HG02938 (cell line): ENCODE results near the gene TPRG1.

Experiments
- ATAC-seq: cut with Tn5 transposase; IDR thresholded peaks from one replicate; pipeline ENCODE4 v1.9.1; 2021; ENCODE audit warnings: mild to moderate bottlenecking, moderate library complexity; ENCODE audit not compliant: unreplicated experiment

The TPRG1 gene

DNA sequence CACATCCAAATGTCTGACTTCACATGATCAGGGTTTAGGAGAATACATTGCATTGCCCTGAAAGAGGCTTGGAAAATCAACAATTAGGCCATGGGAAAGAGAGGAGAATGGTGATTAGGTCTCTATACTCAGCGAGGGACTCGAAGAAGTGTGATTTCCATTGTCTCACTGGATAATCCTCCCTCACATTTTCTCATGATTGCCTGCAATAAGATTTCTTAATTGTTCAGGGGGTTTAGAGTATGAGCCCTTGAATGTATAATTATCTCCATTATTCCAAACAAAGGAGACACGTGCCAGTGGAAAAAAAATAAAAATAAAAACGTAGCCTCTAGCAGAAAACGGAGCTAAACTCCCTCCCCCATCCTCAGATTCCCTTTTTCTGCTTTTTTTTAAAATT lies 173.2 kb downstream of the TPRG1 start:
- no peak for ATAC-seq

DNA sequence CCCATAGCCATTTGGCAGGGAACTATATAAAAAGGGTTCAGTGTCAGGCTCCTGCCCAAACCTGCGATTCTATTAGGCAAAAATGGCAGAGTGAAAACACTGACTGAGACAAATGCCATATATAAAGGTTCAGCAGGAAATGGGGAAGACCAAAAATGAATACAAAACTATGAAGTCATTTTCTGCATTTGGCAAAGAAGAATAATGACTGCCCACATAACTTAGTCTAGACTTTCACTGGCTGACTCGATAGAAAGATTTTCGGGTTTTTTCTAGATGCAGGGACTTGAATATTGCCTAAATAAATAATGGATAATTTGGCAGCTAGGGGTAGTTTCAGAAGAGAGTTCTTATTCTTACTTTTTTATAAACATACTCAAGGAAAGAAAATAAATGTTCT lies 178.0 kb downstream of the TPRG1 start:
- no peak for ATAC-seq

GRCh38 chr3:189353318-189353965 lies 181.7 kb downstream of the TPRG1 start:
- ATAC-seq = no peak

DNA sequence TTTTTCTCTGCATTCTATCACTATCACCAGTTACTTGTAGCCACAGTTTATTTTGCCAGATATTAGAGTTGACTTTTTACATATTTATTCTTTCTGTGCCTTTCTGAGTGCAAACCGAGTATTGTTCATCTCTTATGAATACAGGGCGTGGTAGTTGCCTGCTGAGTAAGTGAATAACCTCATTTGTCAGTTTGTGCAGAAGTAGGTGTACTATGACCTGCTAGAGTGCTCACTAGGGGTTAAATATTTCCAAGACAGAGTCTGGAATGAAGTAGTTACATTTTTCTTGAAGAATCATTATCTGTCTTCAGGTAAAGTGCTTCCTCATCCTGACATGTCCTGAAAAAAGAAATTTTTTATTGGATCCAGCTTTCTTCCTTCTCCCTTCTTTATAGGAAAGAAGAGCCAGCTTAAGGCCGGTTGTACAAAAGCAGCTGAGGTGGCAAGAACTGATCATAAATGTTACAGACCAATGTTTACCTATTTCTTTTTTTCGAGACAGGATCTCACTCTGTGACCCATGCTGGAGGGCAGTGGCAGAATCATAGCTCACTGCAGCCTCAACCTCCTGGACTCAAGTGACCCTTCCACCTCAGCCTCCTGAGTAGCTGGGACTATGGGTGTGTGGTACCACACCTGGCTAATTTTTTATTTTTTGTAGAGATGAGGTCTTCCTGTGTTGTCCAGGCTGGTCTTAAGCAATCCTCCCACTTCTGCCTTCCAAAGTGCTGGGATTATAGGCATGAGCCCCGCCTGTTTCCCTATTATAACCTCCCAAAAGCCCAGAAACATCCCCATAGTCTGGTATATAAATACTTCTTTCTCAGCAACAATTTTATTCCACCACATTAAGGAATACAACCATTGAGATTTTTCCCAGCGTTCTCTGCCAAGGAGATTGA lies 182.5 kb downstream of the TPRG1 start:
- no peak for ATAC-seq

- ATAC-seq = no peak
Observed at GRCh38 chr3:189355115-189355480, 183.3 kb downstream of the TPRG1 start.

DNA sequence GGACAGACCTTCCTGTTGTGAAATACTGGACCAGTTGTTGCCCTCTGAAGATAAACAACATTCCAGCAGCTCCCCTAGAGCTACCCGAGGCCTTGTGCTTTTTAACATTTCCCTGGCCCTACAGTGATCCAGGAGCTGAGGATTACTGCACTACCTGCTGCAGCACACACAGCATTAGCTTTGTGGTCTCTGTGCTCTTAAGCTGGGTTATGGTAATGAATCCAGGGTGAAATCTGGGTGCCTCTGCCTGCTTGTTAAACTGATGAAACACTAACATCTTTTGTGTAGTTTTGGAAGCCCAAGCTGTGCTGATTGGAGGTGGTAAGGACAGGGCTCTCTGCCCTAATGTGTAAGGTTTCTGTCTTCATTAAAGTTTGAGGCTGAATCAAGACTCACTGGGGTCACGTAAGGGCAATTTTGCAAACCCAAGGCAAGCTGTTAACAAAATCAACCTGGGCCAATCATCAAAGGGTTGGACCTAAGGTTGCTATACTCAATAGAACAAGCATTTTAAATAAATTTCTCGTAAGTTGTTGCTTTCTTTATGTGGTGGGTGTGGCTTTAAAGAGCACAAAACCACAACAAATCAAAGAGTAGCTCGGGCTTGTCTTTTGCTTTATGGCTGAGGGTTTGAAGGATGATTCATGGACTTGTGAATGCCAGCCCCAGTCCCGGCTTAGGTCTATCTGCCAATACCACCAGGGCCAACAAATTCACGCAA lies 183.9 kb downstream of the TPRG1 start:
- ATAC-seq = no peak

GRCh38 chr3:189360291-189360690 lies 188.5 kb downstream of the TPRG1 start:
- no peak for ATAC-seq

DNA sequence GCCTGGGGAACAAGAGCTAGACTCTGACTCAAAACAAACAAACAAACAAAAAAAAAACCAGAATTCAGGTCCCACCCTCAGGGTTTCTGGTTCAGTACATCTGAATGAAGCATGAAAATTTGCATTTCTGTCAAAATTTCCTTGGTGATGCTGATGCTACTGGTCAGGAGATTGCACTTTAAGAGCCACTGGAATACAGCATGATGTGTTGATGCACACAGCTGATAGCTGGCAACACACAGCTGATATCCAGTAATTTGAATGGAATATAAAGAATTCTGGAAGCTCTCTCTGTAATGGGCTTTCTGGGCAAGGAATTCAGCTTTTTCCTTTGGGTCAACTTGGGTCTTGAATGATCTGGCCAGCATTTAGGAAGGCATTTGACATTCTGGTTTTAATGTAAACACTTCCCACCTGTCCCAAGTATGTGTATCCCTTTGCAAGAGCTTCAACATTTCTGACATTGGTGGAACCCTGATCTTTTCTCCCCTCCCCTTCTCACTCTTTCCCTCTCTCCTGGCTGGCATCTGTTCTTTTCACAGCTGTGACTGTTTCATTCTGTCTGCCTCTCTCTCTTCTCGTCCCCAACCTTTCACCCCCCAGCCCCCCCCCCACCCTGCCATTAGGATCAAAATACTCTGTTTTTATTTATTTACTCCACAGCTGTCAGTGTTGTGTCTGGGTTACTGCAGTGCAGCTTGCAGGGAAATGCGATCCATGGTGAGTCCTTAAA lies 189.5 kb downstream of the TPRG1 start:
- ATAC-seq = no peak

GRCh38 chr3:189363590-189364255 lies 192.0 kb downstream of the TPRG1 start:
- no peak for ATAC-seq

- no peak for ATAC-seq
Observed at GRCh38 chr3:189365609-189366564, 194.1 kb downstream of the TPRG1 start.

- no peak for ATAC-seq
Observed at GRCh38 chr3:189368384-189368783, 196.6 kb downstream of the TPRG1 start.

- ATAC-seq = no peak
Observed at GRCh38 chr3:189369636-189370035, 197.9 kb downstream of the TPRG1 start.

GRCh38 chr3:189372243-189372642 lies 200.5 kb downstream of the TPRG1 start:
- ATAC-seq = no peak
